HL-60 (cell line): ENCODE measurements around the gene EVPL.

ENCODE experiments used
- DNase-seq, 2 experiments: peaks; one replicate each; pipeline ENCODE4 v3.0.0-alpha.2; 2010 to 2020; ENCODE audit warnings: low read depth in 1 of 2, low spot score in 1 of 2
- H3K27ac ChIP-seq: fragments of 250-450 bp; sonication (Bioruptor Pico); replicated peaks from 2 replicates; pipeline ENCODE4 v1.5.1; 2020; ENCODE audit warnings: mild to moderate bottlenecking, moderate library complexity
- H3K27me3 ChIP-seq: fragments of 250-450 bp; sonication (Bioruptor Pico); 2 replicates; pipeline ENCODE4 v1.5.1; 2021; ENCODE audit warnings: mild to moderate bottlenecking, moderate library complexity; ENCODE audit not compliant: insufficient read depth, poor library complexity, severe bottlenecking
- H3K4me3 ChIP-seq: replicated peaks from 2 replicates; pipeline ENCODE4 v1.5.1; 2011; ENCODE audit warnings: mild to moderate bottlenecking, control low read depth, low read length; ENCODE audit not compliant: insufficient read depth
- CTCF ChIP-seq: IDR thresholded peaks from one replicate; pipeline ENCODE4 v1.5.1; 2011; ENCODE audit warnings: low read length, control low read depth, inconsistent platforms; ENCODE audit not compliant: insufficient read depth
- GABPA ChIP-seq: IDR thresholded peaks from 2 replicates; pipeline ENCODE4 v1.6.1; 2012; ENCODE audit warnings: low read depth
- POLR2AphosphoS5 ChIP-seq: IDR thresholded peaks from 2 replicates; pipeline ENCODE4 v1.6.1; 2012; ENCODE audit warnings: low read depth
- REST ChIP-seq: IDR thresholded peaks from 2 replicates; pipeline ENCODE4 v1.6.1; 2012; ENCODE audit warnings: low read depth; ENCODE audit not compliant: insufficient replicate concordance
- SPI1 ChIP-seq: IDR thresholded peaks from 2 replicates; pipeline ENCODE4 v1.6.1; 2012; ENCODE audit warnings: low read depth, mild to moderate bottlenecking, borderline replicate concordance

The EVPL gene

GRCh38 chr17:76008208-76008607, 18.9 kb downstream of the EVPL start:
- Histone ChIP-seq H3K4me3 (no peak overlapping the region), H3K27me3 (no peaks in the 10 kb centered on the region), H3K27ac (no peak overlapping the region)
- TF ChIP-seq CTCF (no peak), REST (no peak), POLR2AphosphoS5 (no peak), SPI1 (no peak), GABPA (no peak)
- DNase-seq = no peak

- TF ChIP-seq SPI1 (no peak), CTCF (no peak), POLR2AphosphoS5 (no peak), REST (no peak), GABPA (no peak)
- DNase-seq = no peak
- no peak overlapping the region for H3K27ac ChIP-seq
- no peaks in the 10 kb centered on the region for H3K27me3 ChIP-seq
- H3K4me3 ChIP-seq = no peak overlapping the region
These were observed 19.3 kb downstream of the EVPL start for GRCh38 chr17:76007850-76008165.

GRCh38 chr17:76007131-76007849, 19.8 kb downstream of the EVPL start:
- no peak overlapping the region for H3K27ac ChIP-seq
- no peaks in the 10 kb centered on the region for H3K27me3 ChIP-seq
- H3K4me3 ChIP-seq = no peak overlapping the region
- no peak for DNase-seq
- TF ChIP-seq CTCF = no peak
- no peak for TF ChIP-seq POLR2AphosphoS5
- no peak for TF ChIP-seq GABPA
